NCI-H774 (cell line): ENCODE results near the gene KDM8.

Experiments
- DNase-seq: peaks from one replicate; lab custom pipeline; 2025; lab: John Stamatoyannopoulos, UW

KDM8 gene

GRCh38 chr16:27215660-27216059, 12.3 kb downstream of the KDM8 start:
- DNase-seq: no peak

GRCh38 chr16:27216297-27216885, 13.1 kb downstream of the KDM8 start:
- DNase-seq: no peak

- DNase-seq: no peak
Observed at GRCh38 chr16:27217256-27217655, 13.9 kb downstream of the KDM8 start.

GRCh38 chr16:27218756-27219155, 15.4 kb downstream of the KDM8 start:
- no peak for DNase-seq

- DNase-seq: no peak
Observed at GRCh38 chr16:27219161-27219560, 15.8 kb downstream of the KDM8 start.

- no peak for DNase-seq
Observed at GRCh38 chr16:27220120-27220519, 16.8 kb downstream of the KDM8 start.

- no peak for DNase-seq
Observed at GRCh38 chr16:27220527-27220926, 17.2 kb downstream of the KDM8 start.

- no peak for DNase-seq
Observed at GRCh38 chr16:27220991-27221390, 17.7 kb downstream of the KDM8 start.

GRCh38 chr16:27221576-27222248, 18.4 kb downstream of the KDM8 start:
- DNase-seq: no peak

GRCh38 chr16:27222249-27223225, 19.2 kb downstream of the KDM8 start:
- DNase-seq: no peak

GRCh38 chr16:27223226-27223610, 19.9 kb downstream of the KDM8 start:
- no peak for DNase-seq

- no peak for DNase-seq
Observed at GRCh38 chr16:27223701-27224100, 20.4 kb downstream of the KDM8 start.

- DNase-seq: no peak
Observed at GRCh38 chr16:27224271-27224737, 21.0 kb downstream of the KDM8 start.

GRCh38 chr16:27224741-27225300, 21.5 kb downstream of the KDM8 start:
- DNase-seq: no peak

- DNase-seq: peak; percentile 26
Observed at GRCh38 chr16:27225536-27226360, 22.4 kb downstream of the KDM8 start.

GRCh38 chr16:27226476-27226875, 23.1 kb downstream of the KDM8 start:
- DNase-seq: peak; percentile 5

GRCh38 chr16:27226976-27227705, 23.8 kb downstream of the KDM8 start:
- no peak for DNase-seq

- DNase-seq: no peak
Observed at GRCh38 chr16:27228045-27228444, 24.7 kb downstream of the KDM8 start.

- DNase-seq: no peak
Observed at GRCh38 chr16:27228621-27229501, 25.5 kb downstream of the KDM8 start.
